ENCODE data around the gene BSG.
"Not testable (repeated sequence)": the region's sequence is repeated elsewhere in the genome, so short reads cannot be mapped to it uniquely, and the experiment has no call there.

Gene BSG

GRCh38 chr19:616062-616700 lies 43.8 kb downstream of the BSG start:
- peaks cover 13% of the 10 kb centered on the region for H3K36me3 ChIP-seq (ENCODE audit: insufficient read depth, low read depth, low read length)
- no peak overlapping the region for H3K27ac ChIP-seq (ENCODE audit: low read length)

GRCh38 chr19:616747-617526 lies 44.5 kb downstream of the BSG start:
- Histone ChIP-seq H3K4me3 (ENCODE audit: low read length) (no peak overlapping the region), H3K27ac (ENCODE audit: low read length) (no peak overlapping the region), H3K9ac (ENCODE audit: low read depth, low read length) (no peak overlapping the region), H3K4me1 (ENCODE audit: insufficient read depth, low read length) (no peaks in the 10 kb centered on the region), H3K9me3 (ENCODE audit: insufficient read depth, low read depth, low read length) (no peaks in the 10 kb centered on the region), H3K36me3 (ENCODE audit: insufficient read depth, low read depth, low read length) (peaks cover 17% of the 10 kb centered on the region), H3K27me3 (ENCODE audit: insufficient read depth, low read length) (peaks cover 6% of the 10 kb centered on the region)

More at GRCh38 chr19:616062-616700, 43.8 kb downstream of the BSG start:
- Histone ChIP-seq H3K27me3 (ENCODE audit: insufficient read depth, low read length) (peaks cover 6% of the 10 kb centered on the region), H3K4me3 (ENCODE audit: low read length) (no peak overlapping the region), H3K9me3 (ENCODE audit: insufficient read depth, low read depth, low read length) (no peaks in the 10 kb centered on the region), H3K4me1 (ENCODE audit: insufficient read depth, low read length) (no peaks in the 10 kb centered on the region), H3K9ac (ENCODE audit: low read depth, low read length) (no peak overlapping the region)

GRCh38 chr19:617551-618246 lies 45.3 kb downstream of the BSG start:
- peaks cover 20% of the 10 kb centered on the region for H3K36me3 ChIP-seq (ENCODE audit: insufficient read depth, low read depth, low read length)
- no peaks in the 10 kb centered on the region for H3K9me3 ChIP-seq (ENCODE audit: insufficient read depth, low read depth, low read length)
- H3K27me3 ChIP-seq (ENCODE audit: insufficient read depth, low read length) = peaks cover 6% of the 10 kb centered on the region
- no peaks in the 10 kb centered on the region for H3K4me1 ChIP-seq (ENCODE audit: insufficient read depth, low read length)
- H3K9ac ChIP-seq (ENCODE audit: low read depth, low read length) = no peak overlapping the region
- H3K27ac ChIP-seq (ENCODE audit: low read length) = no peak overlapping the region
- no peak overlapping the region for H3K4me3 ChIP-seq (ENCODE audit: low read length)

GRCh38 chr19:618247-618619 lies 45.8 kb downstream of the BSG start:
- H3K9me3 ChIP-seq (ENCODE audit: insufficient read depth, low read depth, low read length) = no peaks in the 10 kb centered on the region
- peaks cover 20% of the 10 kb centered on the region for H3K36me3 ChIP-seq (ENCODE audit: insufficient read depth, low read depth, low read length)
- H3K27me3 ChIP-seq (ENCODE audit: insufficient read depth, low read length) = peaks cover 6% of the 10 kb centered on the region
- no peak overlapping the region for H3K4me3 ChIP-seq (ENCODE audit: low read length)
- H3K4me1 ChIP-seq (ENCODE audit: insufficient read depth, low read length) = no peaks in the 10 kb centered on the region
- no peak overlapping the region for H3K9ac ChIP-seq (ENCODE audit: low read depth, low read length)
- no peak overlapping the region for H3K27ac ChIP-seq (ENCODE audit: low read length)

GRCh38 chr19:618674-619285 lies 46.4 kb downstream of the BSG start:
- Histone ChIP-seq H3K4me1 (ENCODE audit: insufficient read depth, low read length) (no peaks in the 10 kb centered on the region), H3K27me3 (ENCODE audit: insufficient read depth, low read length) (peaks cover 6% of the 10 kb centered on the region), H3K9me3 (ENCODE audit: insufficient read depth, low read depth, low read length) (no peaks in the 10 kb centered on the region), H3K4me3 (ENCODE audit: low read length) (no peak overlapping the region), H3K36me3 (ENCODE audit: insufficient read depth, low read depth, low read length) (peaks cover 26% of the 10 kb centered on the region), H3K9ac (ENCODE audit: low read depth, low read length) (no peak overlapping the region), H3K27ac (ENCODE audit: low read length) (no peak overlapping the region)

GRCh38 chr19:619286-620002 lies 47.0 kb downstream of the BSG start:
- Histone ChIP-seq H3K27ac (ENCODE audit: low read length) (no peak overlapping the region), H3K36me3 (ENCODE audit: insufficient read depth, low read depth, low read length) (peaks cover 30% of the 10 kb centered on the region), H3K9ac (ENCODE audit: low read depth, low read length) (no peak overlapping the region), H3K4me3 (ENCODE audit: low read length) (no peak overlapping the region), H3K4me1 (ENCODE audit: insufficient read depth, low read length) (no peaks in the 10 kb centered on the region), H3K27me3 (ENCODE audit: insufficient read depth, low read length) (peaks cover 6% of the 10 kb centered on the region), H3K9me3 (ENCODE audit: insufficient read depth, low read depth, low read length) (no peaks in the 10 kb centered on the region)

GRCh38 chr19:620166-620862 lies 47.9 kb downstream of the BSG start:
- no peak overlapping the region for H3K4me3 ChIP-seq (ENCODE audit: low read length)
- H3K9me3 ChIP-seq (ENCODE audit: insufficient read depth, low read depth, low read length) = no peaks in the 10 kb centered on the region
- H3K36me3 ChIP-seq (ENCODE audit: insufficient read depth, low read depth, low read length) = peaks cover 35% of the 10 kb centered on the region
- H3K9ac ChIP-seq (ENCODE audit: low read depth, low read length) = no peak overlapping the region
- no peak overlapping the region for H3K27ac ChIP-seq (ENCODE audit: low read length)
- H3K27me3 ChIP-seq (ENCODE audit: insufficient read depth, low read length) = peaks cover 4% of the 10 kb centered on the region
- H3K4me1 ChIP-seq (ENCODE audit: insufficient read depth, low read length) = no peaks in the 10 kb centered on the region

- not testable (repeated sequence) for H3K27me3 ChIP-seq (ENCODE audit: insufficient read depth, low read length); H3K9me3 ChIP-seq (ENCODE audit: insufficient read depth, low read depth, low read length); H3K4me1 ChIP-seq (ENCODE audit: insufficient read depth, low read length); H3K27ac ChIP-seq (ENCODE audit: low read length); H3K4me3 ChIP-seq (ENCODE audit: low read length); H3K9ac ChIP-seq (ENCODE audit: low read depth, low read length)
- H3K36me3 ChIP-seq (ENCODE audit: insufficient read depth, low read depth, low read length) = peaks cover 41% of the 10 kb centered on the region
Observed at GRCh38 chr19:621191-621590, 48.8 kb downstream of the BSG start.

- no peaks in the 10 kb centered on the region for H3K9me3 ChIP-seq (ENCODE audit: insufficient read depth, low read depth, low read length)
- H3K27me3 ChIP-seq (ENCODE audit: insufficient read depth, low read length) = no peaks in the 10 kb centered on the region
- H3K27ac ChIP-seq (ENCODE audit: low read length) = no peak overlapping the region
- no peaks in the 10 kb centered on the region for H3K4me1 ChIP-seq (ENCODE audit: insufficient read depth, low read length)
- H3K4me3 ChIP-seq (ENCODE audit: low read length) = no peak overlapping the region
- no peak overlapping the region for H3K9ac ChIP-seq (ENCODE audit: low read depth, low read length)
- peaks cover 41% of the 10 kb centered on the region for H3K36me3 ChIP-seq (ENCODE audit: insufficient read depth, low read depth, low read length)
Observed at GRCh38 chr19:621819-622218, 49.4 kb downstream of the BSG start.

GRCh38 chr19:622666-623065 lies 50.3 kb downstream of the BSG start:
- no peaks in the 10 kb centered on the region for H3K4me1 ChIP-seq (ENCODE audit: insufficient read depth, low read length)
- H3K9ac ChIP-seq (ENCODE audit: low read depth, low read length) = no peak overlapping the region
- peaks cover 44% of the 10 kb centered on the region for H3K36me3 ChIP-seq (ENCODE audit: insufficient read depth, low read depth, low read length)
- H3K27ac ChIP-seq (ENCODE audit: low read length) = no peak overlapping the region
- no peaks in the 10 kb centered on the region for H3K27me3 ChIP-seq (ENCODE audit: insufficient read depth, low read length)
- H3K4me3 ChIP-seq (ENCODE audit: low read length) = no peak overlapping the region
- no peaks in the 10 kb centered on the region for H3K9me3 ChIP-seq (ENCODE audit: insufficient read depth, low read depth, low read length)
